H1 (cell line): ENCODE measurements around the gene AGPAT2.

Source experiments
- ATF3 ChIP-seq: IDR thresholded peaks from 2 replicates; pipeline ENCODE4 v1.6.1; 2011; ENCODE audit warnings: low read depth, mild to moderate bottlenecking, low read length; ENCODE audit not compliant: insufficient read depth
- CHD2 ChIP-seq: IDR thresholded peaks from 2 replicates; pipeline ENCODE4 v1.6.1; 2012; ENCODE audit warnings: low read length, improper control_type of control experiment
- HDAC6 ChIP-seq: IDR thresholded peaks from one replicate; pipeline ENCODE4 v1.7.1; 2012; ENCODE audit warnings: low read depth, mild to moderate bottlenecking, inconsistent platforms, low read length, moderate library complexity
- RAD21 ChIP-seq, 2 experiments: IDR thresholded peaks in 1 of 2; conservative IDR thresholded peaks in 1 of 2; 2 replicates each; pipeline ENCODE4 v1.6.1; 2011; ENCODE audit warnings: low read depth in 2 of 2, low read length in 2 of 2, improper control_type of control experiment in 1 of 2, inconsistent platforms in 1 of 2, mild to moderate bottlenecking in 1 of 2, moderate library complexity in 1 of 2
- RXRA ChIP-seq: IDR thresholded peaks from 2 replicates; pipeline ENCODE4 v1.6.1; 2011; ENCODE audit warnings: low read depth, mild to moderate bottlenecking, low read length, moderate library complexity; ENCODE audit not compliant: insufficient read depth
- SP1 ChIP-seq: IDR thresholded peaks from 2 replicates; pipeline ENCODE4 v1.6.1; 2011; ENCODE audit warnings: low read depth, low read length
- SP4 ChIP-seq: IDR thresholded peaks from 2 replicates; pipeline ENCODE4 v1.6.1; 2012; ENCODE audit warnings: low read length, inconsistent platforms

DNA sequence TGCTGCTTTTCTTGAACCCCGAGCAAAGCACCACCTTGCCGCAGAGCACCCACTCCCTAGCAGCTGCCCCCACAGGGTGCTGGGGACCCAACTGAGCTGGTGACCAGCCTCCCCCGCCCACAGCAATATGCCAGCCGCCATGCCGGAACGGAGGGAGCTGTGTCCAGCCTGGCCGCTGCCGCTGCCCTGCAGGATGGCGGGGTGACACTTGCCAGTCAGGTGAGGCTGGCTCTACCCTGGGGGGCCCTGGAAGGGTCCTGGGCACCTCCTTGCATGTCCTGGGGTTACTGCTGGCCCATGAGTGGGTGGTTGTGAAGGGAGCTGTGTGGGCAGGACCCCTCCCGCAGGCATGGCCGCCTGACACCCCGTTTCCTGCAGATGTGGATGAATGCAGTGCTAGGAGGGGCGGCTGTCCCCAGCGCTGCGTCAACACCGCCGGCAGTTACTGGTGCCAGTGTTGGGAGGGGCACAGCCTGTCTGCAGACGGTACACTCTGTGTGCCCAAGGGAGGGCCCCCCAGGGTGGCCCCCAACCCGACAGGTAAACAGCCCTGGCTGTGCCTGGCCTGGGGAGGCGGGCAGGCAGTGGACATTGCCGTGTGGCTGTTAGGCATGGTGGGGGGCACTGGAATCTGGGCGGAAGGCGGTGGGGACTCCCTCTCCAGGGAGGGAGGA is 17.3 kb downstream of the AGPAT2 start:
- TF ChIP-seq RAD21 (IDR thresholded peaks at IDR 0.05 in 1 of 2, conservative IDR thresholded peaks at IDR 0.05 in 1 of 2; ENCODE audit: low read depth in 2 of 2, low read length in 2 of 2), result no peak
- no peak for TF ChIP-seq SP4
- TF ChIP-seq SP1, result no peak
- TF ChIP-seq RXRA, result no peak
- TF ChIP-seq ATF3, result no peak
- no peak for TF ChIP-seq CHD2
- TF ChIP-seq HDAC6, result no peak
